GM18870 (cell line): Measurements from ENCODE around the gene NTN3.
"Not testable (repeated sequence)": the region's sequence is repeated elsewhere in the genome, so short reads cannot be mapped to it uniquely, and the experiment has no call there.

Source experiments
- ATAC-seq: cut with Tn5 transposase; IDR thresholded peaks from one replicate; pipeline ENCODE4 v1.9.1; 2021; ENCODE audit warnings: moderate library complexity; ENCODE audit not compliant: unreplicated experiment

NTN3 gene

GRCh38 chr16:2476741-2477140 lies 5.6 kb downstream of the NTN3 start:
- no peak for ATAC-seq

DNA sequence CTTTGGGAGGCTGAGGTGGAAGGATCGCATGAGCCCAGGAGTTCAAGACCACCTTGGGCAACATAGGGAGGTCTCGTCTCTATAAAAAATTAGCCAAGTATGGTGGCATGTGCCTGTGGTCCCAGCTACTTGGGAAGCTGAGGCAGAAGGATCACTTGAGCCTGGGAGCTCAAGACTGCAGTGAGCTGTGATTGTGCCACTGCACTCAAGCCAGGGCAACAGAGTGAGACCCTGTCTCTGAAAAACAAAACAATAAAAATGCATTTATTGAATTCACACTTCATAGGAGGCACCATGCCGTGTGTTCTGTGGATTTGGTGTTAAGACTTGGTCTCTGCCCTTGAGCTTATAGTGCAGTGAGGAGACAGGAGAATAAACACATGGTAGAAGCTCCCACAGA lies 6.2 kb downstream of the NTN3 start:
- ATAC-seq: no peak

- ATAC-seq: no peak
Measured at GRCh38 chr16:2478279-2478678, 7.2 kb downstream of the NTN3 start.

DNA sequence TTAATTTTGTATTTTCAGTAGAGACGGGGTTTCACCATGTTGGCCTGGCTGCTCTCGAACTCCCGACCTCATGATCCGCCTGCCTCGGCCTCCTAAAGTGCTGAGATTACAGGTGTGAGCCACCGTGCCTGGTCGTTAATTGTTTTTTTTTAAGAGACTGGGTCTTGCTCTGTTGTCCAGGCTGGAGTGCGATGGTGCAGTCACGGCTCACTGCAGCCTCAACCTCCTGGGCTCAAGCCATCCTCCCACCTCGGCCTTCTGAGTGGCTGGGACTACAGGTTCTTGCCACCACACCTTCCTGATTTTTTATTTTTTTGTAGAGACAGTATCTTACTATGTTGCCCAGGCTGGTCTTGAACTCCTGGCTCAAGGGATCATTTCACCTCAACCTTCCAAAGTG lies 8.9 kb downstream of the NTN3 start:
- ATAC-seq: not testable (repeated sequence)

- ATAC-seq: no peak
Measured at GRCh38 chr16:2480948-2481347, 9.9 kb downstream of the NTN3 start.

GRCh38 chr16:2481676-2482075 lies 10.6 kb downstream of the NTN3 start:
- no peak for ATAC-seq

DNA sequence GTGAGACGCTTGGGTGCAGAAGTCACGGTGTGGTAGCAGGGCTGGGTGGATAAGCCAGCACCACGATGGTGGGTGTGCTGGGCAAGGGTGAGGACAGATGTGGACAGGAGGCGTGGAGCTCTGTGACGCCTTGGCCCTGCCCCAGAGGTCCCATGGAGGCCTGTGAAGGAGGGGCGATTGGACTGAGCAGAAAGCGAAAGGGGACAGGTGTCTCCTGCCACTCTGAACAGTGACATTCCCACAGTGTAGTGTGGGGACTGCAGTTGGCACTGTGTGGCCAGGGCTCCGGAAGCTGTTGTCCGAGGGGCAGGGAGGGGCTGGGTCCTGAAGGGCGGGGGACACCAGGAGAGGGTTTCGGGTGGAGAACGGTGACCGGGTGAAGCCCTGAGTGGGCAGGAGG lies 11.2 kb downstream of the NTN3 start:
- ATAC-seq: no peak

- no peak for ATAC-seq
Measured at GRCh38 chr16:2482708-2483534, 11.8 kb downstream of the NTN3 start.

GRCh38 chr16:2483939-2484897 lies 13.1 kb downstream of the NTN3 start:
- ATAC-seq: no peak

DNA sequence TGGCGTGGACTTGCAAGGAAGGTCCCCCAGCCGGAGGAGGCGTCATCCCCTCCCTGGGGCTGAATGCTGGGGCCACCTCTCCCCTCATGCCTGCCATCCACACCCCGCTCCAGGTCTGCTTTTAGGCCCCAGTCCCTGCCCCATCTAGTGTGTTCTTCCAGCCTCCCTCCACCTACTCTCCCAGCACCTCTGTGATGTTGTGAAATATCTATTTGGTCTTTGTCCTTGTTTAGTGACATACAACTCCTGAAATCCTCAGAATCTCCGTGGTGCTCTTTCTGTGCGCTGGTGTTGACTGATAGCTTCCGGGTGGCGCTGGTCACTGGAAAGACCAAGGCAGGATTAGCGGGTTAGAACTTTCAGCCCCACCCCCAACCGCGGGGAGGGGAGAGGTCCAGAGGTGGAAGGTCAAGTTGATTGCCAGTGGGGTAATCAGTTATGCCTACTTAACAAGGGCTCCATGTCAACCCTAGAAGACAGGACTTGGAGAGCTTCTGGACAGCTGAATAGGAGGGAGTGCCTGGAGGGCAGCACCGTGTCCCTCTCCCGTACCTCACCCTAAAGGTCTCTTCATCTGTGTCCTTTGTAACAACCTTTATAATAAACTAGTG lies 13.9 kb downstream of the NTN3 start:
- ATAC-seq: no peak

- no peak for ATAC-seq
Measured at GRCh38 chr16:2485811-2486507, 14.9 kb downstream of the NTN3 start.

GRCh38 chr16:2486645-2487516 lies 15.8 kb downstream of the NTN3 start:
- ATAC-seq: no peak

- no peak for ATAC-seq
Measured at GRCh38 chr16:2487517-2487842, 16.4 kb downstream of the NTN3 start.

- ATAC-seq: no peak
Measured at GRCh38 chr16:2487903-2488531, 16.9 kb downstream of the NTN3 start.

- no peak for ATAC-seq
Measured at GRCh38 chr16:2489581-2489980, 18.5 kb downstream of the NTN3 start.

DNA sequence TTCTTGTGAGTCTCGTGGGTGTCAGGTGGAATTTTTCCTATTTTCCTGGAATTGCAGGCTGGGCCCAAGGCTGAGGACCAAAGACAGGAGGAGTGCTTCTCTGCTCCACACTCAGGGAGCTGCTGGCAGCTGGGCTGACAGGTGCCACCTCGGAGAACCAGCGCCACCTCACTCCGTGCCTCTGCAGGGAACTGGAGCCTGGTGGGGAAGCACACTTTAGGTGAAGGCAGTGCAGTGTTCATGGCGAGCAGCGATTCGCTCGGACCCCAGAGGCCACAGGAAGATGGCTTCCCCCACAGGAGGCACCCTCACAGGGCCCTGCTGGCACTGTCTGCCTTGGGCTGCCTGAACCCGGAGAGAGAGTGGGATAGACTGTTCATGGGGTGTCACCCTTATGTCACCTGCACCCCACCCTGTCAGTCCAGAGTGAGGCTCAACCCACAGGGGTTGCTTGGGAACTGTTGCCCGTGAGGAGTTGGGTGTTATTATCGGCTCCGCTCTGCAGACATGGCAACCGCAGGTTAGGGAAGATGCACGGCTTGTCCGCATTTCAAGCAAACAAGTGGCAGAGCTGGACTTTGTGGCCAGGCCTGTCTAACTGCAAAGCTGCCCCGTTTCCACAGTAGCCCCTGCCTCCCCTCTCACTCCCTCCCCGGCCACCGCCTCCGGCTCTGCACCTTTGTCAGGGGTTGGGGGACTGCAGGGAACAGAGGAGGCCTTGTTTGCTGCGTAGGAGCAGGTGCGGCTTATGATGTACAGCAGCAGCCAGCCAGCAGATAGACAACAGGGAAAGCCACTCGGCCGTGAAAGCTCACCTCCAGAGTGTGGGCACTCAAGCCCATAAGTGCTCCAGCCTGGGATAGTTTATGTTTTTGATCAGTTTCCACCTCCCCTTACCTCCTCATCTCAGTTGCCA lies 19.4 kb downstream of the NTN3 start:
- no peak for ATAC-seq

- no peak for ATAC-seq
Measured at GRCh38 chr16:2492292-2492691, 21.2 kb downstream of the NTN3 start.

DNA sequence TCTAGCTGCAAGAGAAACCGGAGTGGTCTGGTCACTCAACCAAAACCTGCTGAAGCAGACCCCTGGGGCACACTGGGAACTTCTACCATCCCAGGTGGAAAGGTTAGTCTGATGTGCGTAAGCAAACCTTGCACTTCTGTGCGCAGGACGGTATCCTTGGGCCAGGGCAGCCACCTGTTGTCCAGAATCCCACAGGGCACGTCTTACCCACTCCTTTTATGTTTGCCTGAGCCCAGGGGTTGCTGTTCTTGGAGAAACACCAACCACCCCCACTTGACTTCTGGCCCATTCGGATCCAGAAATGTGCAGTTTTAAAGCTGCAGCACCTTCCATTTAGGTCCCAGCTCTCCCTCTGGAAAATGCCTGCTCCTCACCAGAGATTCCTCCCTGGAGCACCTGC lies 22.5 kb downstream of the NTN3 start:
- ATAC-seq: no peak

GRCh38 chr16:2494616-2495015 lies 23.5 kb downstream of the NTN3 start:
- ATAC-seq: no peak
